CD14-positive monocyte (primary cell): ENCODE measurements around the gene NINJ1. TPM values are rescaled to one million over a fixed set of nuclear protein-coding genes. Genes with fewer than 3 reads are reported as not detected.

Experiments
- DNase-seq, 3 donors: peaks; one replicate each; pipeline ENCODE4 v3.0.0-alpha.2; 2011 to 2022
- H2AFZ ChIP-seq: 2 replicates; pipeline ENCODE4 v1.6.0; 2012; ENCODE audit warnings: mild to moderate bottlenecking, low read depth, low read length, inconsistent platforms; ENCODE audit not compliant: insufficient read depth, poor library complexity, severe bottlenecking
- H3K27ac ChIP-seq, 2 donors: 1 replicate in 1 of 2; 2 replicates in 1 of 2; pipeline ENCODE4 v1.5.1; 2012 to 2013; ENCODE audit warnings: low read length in 2 of 2, control low read depth in 1 of 2, inconsistent platforms in 1 of 2, low read depth in 1 of 2, mild to moderate bottlenecking in 1 of 2
- H3K27me3 ChIP-seq, 2 donors: one replicate each; pipeline versions ENCODE4 v1.6.0 to v1.6.1; 2011 to 2013; ENCODE audit warnings: low read length in 2 of 2; ENCODE audit not compliant: control insufficient read depth in 2 of 2, insufficient read depth in 2 of 2
- H3K36me3 ChIP-seq, 2 donors: replicated peaks in 1 of 2; 1 replicate in 1 of 2; 2 replicates in 1 of 2; pipeline versions ENCODE4 v1.5.1 to v1.6.1; 2012 to 2013; ENCODE audit warnings: low read length in 2 of 2, control low read depth in 1 of 2, inconsistent platforms in 1 of 2, mild to moderate bottlenecking in 1 of 2; ENCODE audit not compliant: insufficient read depth in 2 of 2, control insufficient read depth in 1 of 2
- H3K4me1 ChIP-seq, 2 donors: 1 replicate in 1 of 2; 2 replicates in 1 of 2; pipeline versions ENCODE4 v1.5.1 to v1.6.1; 2012 to 2013; ENCODE audit warnings: low read length in 2 of 2, control low read depth in 1 of 2, inconsistent platforms in 1 of 2, mild to moderate bottlenecking in 1 of 2, moderate library complexity in 1 of 2; ENCODE audit not compliant: insufficient read depth in 2 of 2, control insufficient read depth in 1 of 2
- H3K4me2 ChIP-seq: replicated peaks from 2 replicates; pipeline ENCODE3; 2012; ENCODE audit warnings: low read length, moderate library complexity, mild to moderate bottlenecking; ENCODE audit not compliant: poor library complexity, severe bottlenecking; ENCODE audit errors: extremely low read depth
- H3K4me3 ChIP-seq, 3 experiments: fragments of 200-600 bp in 1 of 3; sonication (generic) in 1 of 3; replicated peaks in 1 of 3; 1 replicate in 2 of 3; 2 replicates in 1 of 3; pipeline ENCODE4 v1.5.1; 2011 to 2013; ENCODE audit warnings: low read length in 3 of 3, mild to moderate bottlenecking in 3 of 3, control low read depth in 2 of 3, low read depth in 2 of 3, inconsistent platforms in 1 of 3, moderate library complexity in 1 of 3
- H3K79me2 ChIP-seq: 2 replicates; pipeline ENCODE4 v1.6.0; 2012; ENCODE audit warnings: mild to moderate bottlenecking, control low read depth, inconsistent platforms, low read length, moderate library complexity; ENCODE audit not compliant: insufficient read depth
- H3K9ac ChIP-seq: 2 replicates; pipeline ENCODE4 v1.6.0; 2017; ENCODE audit warnings: low read length, mild to moderate bottlenecking; ENCODE audit not compliant: insufficient read depth, poor library complexity, severe bottlenecking
- H3K9me3 ChIP-seq, 2 donors: replicated peaks in 1 of 2; 1 replicate in 1 of 2; 2 replicates in 1 of 2; pipeline versions ENCODE4 v1.5.1 to v1.6.1; 2012 to 2013; ENCODE audit warnings: low read length in 2 of 2, control low read depth in 1 of 2; ENCODE audit not compliant: control insufficient read depth in 1 of 2, insufficient read depth in 1 of 2
- H4K20me1 ChIP-seq: 2 replicates; pipeline ENCODE4 v1.6.0; 2012; ENCODE audit warnings: mild to moderate bottlenecking, low read length, control low read depth, moderate library complexity; ENCODE audit not compliant: insufficient read depth
- H3K27ac Mint-ChIP-seq, 7 donors: one replicate each; pipeline ENCODE4 v1.8.0; 2020; ENCODE audit warnings: mild to moderate bottlenecking in 7 of 7, mixed read lengths in 7 of 7, moderate library complexity in 6 of 7, inconsistent platforms in 2 of 7
- H3K27me3 Mint-ChIP-seq, 3 donors: one replicate each; pipeline ENCODE4 v1.8.0; 2021 to 2022; ENCODE audit warnings: low read depth in 3 of 3, mild to moderate bottlenecking in 3 of 3, mixed read lengths in 3 of 3, moderate library complexity in 3 of 3, inconsistent platforms in 1 of 3
- H3K36me3 Mint-ChIP-seq, 2 donors: one replicate each; pipeline ENCODE4 v1.8.0; 2020; ENCODE audit warnings: mixed read lengths in 2 of 2, inconsistent platforms in 1 of 2, mild to moderate bottlenecking in 1 of 2
- H3K4me1 Mint-ChIP-seq: one replicate; pipeline ENCODE4 v1.8.0; 2020; ENCODE audit warnings: mild to moderate bottlenecking, mixed read lengths
- H3K4me3 Mint-ChIP-seq, 2 donors: one replicate each; pipeline ENCODE4 v1.8.0; 2020; ENCODE audit warnings: mild to moderate bottlenecking in 2 of 2, mixed read lengths in 2 of 2, moderate library complexity in 1 of 2
- H3K9me3 Mint-ChIP-seq, 7 donors: one replicate each; pipeline ENCODE4 v1.8.0; 2020 to 2022; ENCODE audit warnings: mixed read lengths in 7 of 7, mild to moderate bottlenecking in 6 of 7, moderate library complexity in 6 of 7, inconsistent platforms in 2 of 7
- CTCF ChIP-seq: fragments of 200-600 bp; IDR thresholded peaks from one replicate; pipeline ENCODE4 v1.8.0; 2022; ENCODE audit warnings: antibody characterized with exemption, mild to moderate bottlenecking
- WGBS: methylation state at CpG from one replicate; pipeline ENCODE4 v1.1.5; 2013; ENCODE audit warnings: missing lambda C conversion rate; ENCODE audit not compliant: insufficient coverage; 5-methylcytosine and 5-hydroxymethylcytosine counted together
- intact Hi-C, 2 donors: fragments of 100-400 bp; cut with micrococcal nuclease; formaldehyde crosslinking; loops; one replicate each; pipeline versions ENCODE4 v1.15.0 to v1.15.1; 2023
- polyA plus RNA-seq, 3 donors: library from polyadenylated mRNA; depleted of rRNA in 1 of 3; unstranded in 2 of 3; stranded (reverse) in 1 of 3; fragments of 300-500 nt in 2 of 3; fragments of >200 nt in 1 of 3; fragmentation: Illumina TruSeq in 2 of 3; gene quantifications; 1 replicate in 2 of 3; 2 replicates in 1 of 3; pipeline ENCODE4 v1.2.3, GENCODE V29; 2012 to 2021

NINJ1 gene
- polyA plus RNA-seq, 3 donors: 290 to 610 (median 469) TPM

GRCh38 chr9:93088656-93089015 lies 45.4 kb downstream of the NINJ1 start:
- peaks cover 35% of the 10 kb centered on the region for H3K4me1 Mint-ChIP-seq

GRCh38 chr9:93087971-93088655 lies 45.9 kb downstream of the NINJ1 start:
- no peaks in the 10 kb centered on the region for H4K20me1 ChIP-seq
- peaks cover 2 to 19% of the 10 kb centered on the region in 2 donors for H3K36me3 ChIP-seq
- H2AFZ ChIP-seq: no peak overlapping the region
- no peak for DNase-seq
- no peak overlapping the region for H3K4me2 ChIP-seq
- peaks cover 26 to 36% of the 10 kb centered on the region in 2 donors for H3K4me1 ChIP-seq
- WGBS: 97% methylated on average over 10 of the region's 12 CpGs
- Mint-ChIP-seq H3K4me3 (no peak overlapping the region), H3K27me3 (peaks cover 0 to 6% (median 2%) of the 10 kb centered on the region in 3 donors), H3K9me3 (peaks cover 15 to 26% (median 24%) of the 10 kb centered on the region in 7 donors), H3K4me1 (peaks cover 35% of the 10 kb centered on the region), H3K36me3 (peaks cover 33 to 38% of the 10 kb centered on the region in 2 donors), H3K27ac (peak overlapping the region in 1 of 7 donors; percentile 69)
- H3K79me2 ChIP-seq: no peaks in the 10 kb centered on the region
- H3K4me3 ChIP-seq: no peak overlapping the region
- peaks cover 14 to 18% of the 10 kb centered on the region in 2 donors for H3K9me3 ChIP-seq
- TF ChIP-seq CTCF: no peak
- intact Hi-C loops: loop anchor here in 1 of 2 donors (5.0 kb wide), 1 partner anchor 61 kb away; no protein-coding TSS in a partner anchor
- H3K27ac ChIP-seq: no peak overlapping the region
- H3K9ac ChIP-seq: no peak overlapping the region
- no peaks in the 10 kb centered on the region for H3K27me3 ChIP-seq

More at GRCh38 chr9:93088656-93089015, 45.4 kb downstream of the NINJ1 start:
- Histone ChIP-seq H3K9me3 (peaks cover 14 to 18% of the 10 kb centered on the region in 2 donors), H3K27me3 (no peaks in the 10 kb centered on the region), H3K4me2 (no peak overlapping the region), H2AFZ (no peak overlapping the region), H3K27ac (no peak overlapping the region), H3K4me3 (no peak overlapping the region), H3K36me3 (peaks cover 2 to 19% of the 10 kb centered on the region in 2 donors), H3K4me1 (peaks cover 26 to 36% of the 10 kb centered on the region in 2 donors), H4K20me1 (no peaks in the 10 kb centered on the region), H3K9ac (no peak overlapping the region), H3K79me2 (no peaks in the 10 kb centered on the region)
- WGBS: 100% methylated on average over 3 of the region's 4 CpGs
- no peak overlapping the region for H3K4me3 Mint-ChIP-seq
- H3K36me3 Mint-ChIP-seq: peaks cover 33 to 38% of the 10 kb centered on the region in 2 donors
- peaks cover 15 to 26% (median 24%) of the 10 kb centered on the region in 7 donors for H3K9me3 Mint-ChIP-seq
- DNase-seq: no peak
- peaks cover 0 to 3% (median 2%) of the 10 kb centered on the region in 3 donors for H3K27me3 Mint-ChIP-seq
- H3K27ac Mint-ChIP-seq: peak overlapping the region in 1 of 7 donors; percentile 68
- TF ChIP-seq CTCF: no peak
- intact Hi-C loops: loop anchor here in 1 of 2 donors (5.0 kb wide), 1 partner anchor 61 kb away; no protein-coding TSS in a partner anchor
